ENCODE measurements around the gene SSRP1. TPM values are rescaled to one million over a fixed set of nuclear protein-coding genes. Genes with fewer than 3 reads are reported as not detected.
"Not testable (repeated sequence)": the region's sequence is repeated elsewhere in the genome, so short reads cannot be mapped to it uniquely, and the experiment has no call there.

SSRP1 gene
- total RNA-seq, 1 donor from 2014 or later, result 110 TPM

GRCh38 chr11:57361926-57362325 is 26.2 kb upstream of the SSRP1 start:
- Mint-ChIP-seq H3K4me3 (no peak overlapping the region), H3K27me3 (ENCODE audit: low read depth) (peaks cover 22% of the 10 kb centered on the region), H3K9me3 (no peaks in the 10 kb centered on the region), H3K36me3 (no peaks in the 10 kb centered on the region), H3K4me1 (peaks cover 3% of the 10 kb centered on the region), H3K27ac (no peak overlapping the region)
- TF ChIP-seq, protein P1, sequence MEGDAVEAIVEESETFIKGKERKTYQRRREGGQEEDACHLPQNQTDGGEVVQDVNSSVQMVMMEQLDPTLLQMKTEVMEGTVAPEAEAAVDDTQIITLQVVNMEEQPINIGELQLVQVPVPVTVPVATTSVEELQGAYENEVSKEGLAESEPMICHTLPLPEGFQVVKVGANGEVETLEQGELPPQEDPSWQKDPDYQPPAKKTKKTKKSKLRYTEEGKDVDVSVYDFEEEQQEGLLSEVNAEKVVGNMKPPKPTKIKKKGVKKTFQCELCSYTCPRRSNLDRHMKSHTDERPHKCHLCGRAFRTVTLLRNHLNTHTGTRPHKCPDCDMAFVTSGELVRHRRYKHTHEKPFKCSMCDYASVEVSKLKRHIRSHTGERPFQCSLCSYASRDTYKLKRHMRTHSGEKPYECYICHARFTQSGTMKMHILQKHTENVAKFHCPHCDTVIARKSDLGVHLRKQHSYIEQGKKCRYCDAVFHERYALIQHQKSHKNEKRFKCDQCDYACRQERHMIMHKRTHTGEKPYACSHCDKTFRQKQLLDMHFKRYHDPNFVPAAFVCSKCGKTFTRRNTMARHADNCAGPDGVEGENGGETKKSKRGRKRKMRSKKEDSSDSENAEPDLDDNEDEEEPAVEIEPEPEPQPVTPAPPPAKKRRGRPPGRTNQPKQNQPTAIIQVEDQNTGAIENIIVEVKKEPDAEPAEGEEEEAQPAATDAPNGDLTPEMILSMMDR (IDR thresholded peaks at IDR 0.05; ENCODE audit: unreplicated experiment), result no peak
- no peak for DNase-seq (ENCODE audit: low spot score in 2 of 2, unreplicated experiment in 2 of 2)

- not testable (repeated sequence) for H3K9me3 Mint-ChIP-seq; DNase-seq (ENCODE audit: low spot score in 2 of 2, unreplicated experiment in 2 of 2); H3K36me3 Mint-ChIP-seq; H3K4me1 Mint-ChIP-seq; H3K27ac Mint-ChIP-seq; H3K4me3 Mint-ChIP-seq
- peaks cover 19% of the 10 kb centered on the region for H3K27me3 Mint-ChIP-seq (ENCODE audit: low read depth)
Observed at GRCh38 chr11:57361420-57361819, 25.7 kb upstream of the SSRP1 start.

GRCh38 chr11:57360991-57361390 is 25.3 kb upstream of the SSRP1 start:
- Mint-ChIP-seq H3K4me3 (no peak overlapping the region), H3K36me3 (no peaks in the 10 kb centered on the region), H3K9me3 (no peaks in the 10 kb centered on the region), H3K27ac (no peak overlapping the region), H3K27me3 (ENCODE audit: low read depth) (peaks cover 19% of the 10 kb centered on the region), H3K4me1 (peaks cover 3% of the 10 kb centered on the region)
- DNase-seq (ENCODE audit: low spot score in 2 of 2, unreplicated experiment in 2 of 2), result no peak
- TF ChIP-seq, protein P1 (IDR thresholded peaks at IDR 0.05; ENCODE audit: unreplicated experiment), result no peak

GRCh38 chr11:57359896-57360690 is 24.4 kb upstream of the SSRP1 start:
- DNase-seq (ENCODE audit: low spot score in 2 of 2, unreplicated experiment in 2 of 2), result no peak
- no peaks in the 10 kb centered on the region for H3K9me3 Mint-ChIP-seq
- H3K4me1 Mint-ChIP-seq, result peaks cover 3% of the 10 kb centered on the region
- H3K4me3 Mint-ChIP-seq, result no peak overlapping the region
- no peaks in the 10 kb centered on the region for H3K36me3 Mint-ChIP-seq
- peaks cover 19% of the 10 kb centered on the region for H3K27me3 Mint-ChIP-seq (ENCODE audit: low read depth)
- H3K27ac Mint-ChIP-seq, result no peak overlapping the region
- TF ChIP-seq, protein P1 (IDR thresholded peaks at IDR 0.05; ENCODE audit: unreplicated experiment), result no peak

DNA sequence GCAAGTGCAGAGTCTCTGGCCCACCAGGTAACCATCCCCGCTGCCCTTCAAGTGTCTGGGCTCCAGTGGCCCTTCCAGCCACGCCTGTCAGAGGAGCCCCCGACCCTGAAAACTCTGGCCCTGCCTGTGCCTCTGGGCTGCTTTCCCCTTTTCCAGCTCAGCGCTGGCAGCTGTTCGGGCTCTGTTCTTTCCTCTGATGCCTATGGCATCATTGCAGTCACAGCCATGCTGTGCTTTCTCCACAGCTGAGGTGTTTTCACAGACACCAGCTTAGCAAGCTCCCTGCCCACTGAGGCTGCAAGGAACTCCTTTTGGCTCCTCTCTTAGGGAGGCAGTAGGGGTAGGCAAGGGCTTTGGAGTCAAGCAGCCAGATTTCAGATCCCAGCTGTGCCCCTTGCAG is 23.7 kb upstream of the SSRP1 start:
- Mint-ChIP-seq H3K27me3 (ENCODE audit: low read depth) (peaks cover 15% of the 10 kb centered on the region), H3K9me3 (no peaks in the 10 kb centered on the region), H3K4me1 (peaks cover 3% of the 10 kb centered on the region), H3K4me3 (no peak overlapping the region), H3K36me3 (no peaks in the 10 kb centered on the region), H3K27ac (no peak overlapping the region)
- no peak for DNase-seq (ENCODE audit: low spot score in 2 of 2, unreplicated experiment in 2 of 2)
- TF ChIP-seq, protein P1 (IDR thresholded peaks at IDR 0.05; ENCODE audit: unreplicated experiment), result no peak

DNA sequence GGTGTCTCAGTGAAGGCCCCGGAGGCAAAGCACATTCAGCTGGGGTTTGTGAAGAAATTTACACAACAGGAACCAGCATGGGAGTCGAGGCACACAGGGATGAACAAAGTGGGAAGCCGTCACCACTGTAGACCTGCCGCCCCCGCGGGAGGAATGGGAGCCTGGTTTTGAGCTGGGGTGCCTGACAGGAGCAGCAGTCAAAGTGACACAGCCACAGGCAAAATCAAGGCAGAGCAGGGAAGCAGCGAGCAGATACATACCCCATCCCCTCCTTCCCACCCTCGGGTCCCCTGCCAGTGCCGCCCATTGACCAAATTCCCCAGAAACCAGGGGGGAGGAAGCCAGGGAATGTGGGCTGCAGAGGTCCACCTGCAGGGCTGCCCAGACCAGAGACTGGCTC is 23.3 kb upstream of the SSRP1 start:
- no peaks in the 10 kb centered on the region for H3K36me3 Mint-ChIP-seq
- H3K9me3 Mint-ChIP-seq, result no peaks in the 10 kb centered on the region
- TF ChIP-seq, protein P1 (IDR thresholded peaks at IDR 0.05; ENCODE audit: unreplicated experiment), result no peak
- H3K4me1 Mint-ChIP-seq, result peaks cover 3% of the 10 kb centered on the region
- peaks cover 11% of the 10 kb centered on the region for H3K27me3 Mint-ChIP-seq (ENCODE audit: low read depth)
- no peak overlapping the region for H3K27ac Mint-ChIP-seq
- no peak for DNase-seq (ENCODE audit: low spot score in 2 of 2, unreplicated experiment in 2 of 2)
- no peak overlapping the region for H3K4me3 Mint-ChIP-seq
